ENCODE measurements around the gene TUT4. TPM values are rescaled to one million over a fixed set of nuclear protein-coding genes. Genes with fewer than 3 reads are reported as not detected.

Gene TUT4
- polyA plus RNA-seq, 1 donor from 2014 or later, result 46.3 TPM

- H3K27ac Mint-ChIP-seq, result peak overlapping the region in 2 of 3 donors; percentile 3 to 23
- peak overlapping the region in 1 of 4 donors; percentile 37 for H3K4me3 Mint-ChIP-seq
- peaks cover 5 to 12% (median 11%) of the 10 kb centered on the region in 3 donors for H3K4me1 Mint-ChIP-seq
- H3K9me3 Mint-ChIP-seq, result no peaks in the 10 kb centered on the region
- H3K36me3 Mint-ChIP-seq, result peaks cover 2% of the 10 kb centered on the region
- H3K27me3 Mint-ChIP-seq, result no peaks in the 10 kb centered on the region
Measured at GRCh38 chr1:52556641-52557360, 3.9 kb upstream of the TUT4 start.

- H3K4me3 Mint-ChIP-seq, result peak overlapping the region; percentile 62 to 93 (median 80)
- no peaks in the 10 kb centered on the region for H3K36me3 Mint-ChIP-seq
- H3K9me3 Mint-ChIP-seq, result no peaks in the 10 kb centered on the region
- peaks cover 12 to 21% (median 13%) of the 10 kb centered on the region in 3 donors for H3K4me1 Mint-ChIP-seq
- H3K27ac Mint-ChIP-seq, result peak overlapping the region in 1 of 3 donors; percentile 35
- no peaks in the 10 kb centered on the region for H3K27me3 Mint-ChIP-seq
Measured at GRCh38 chr1:52554756-52555155, 1.9 kb upstream of the TUT4 start.

DNA sequence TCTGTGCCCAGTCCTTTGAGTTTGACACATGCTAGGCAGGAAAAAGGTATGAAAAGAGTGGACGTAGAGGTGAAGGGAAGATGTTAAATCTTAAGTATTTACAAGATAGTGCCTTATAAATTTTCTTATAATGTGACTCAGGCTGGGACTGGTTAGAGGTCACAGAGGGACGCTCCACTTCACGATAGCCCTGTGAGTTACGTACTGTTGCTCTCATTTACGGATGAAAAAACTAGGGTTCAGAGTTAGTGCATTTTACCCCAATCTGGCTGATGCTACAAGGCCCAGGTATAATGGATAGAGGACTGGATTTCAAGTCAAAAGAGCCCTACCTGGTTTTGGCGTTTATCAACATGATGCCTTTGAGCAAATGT, 1.4 kb upstream of the TUT4 start:
- H3K4me1 Mint-ChIP-seq, result peaks cover 17 to 26% (median 18%) of the 10 kb centered on the region in 3 donors
- no peaks in the 10 kb centered on the region for H3K27me3 Mint-ChIP-seq
- no peaks in the 10 kb centered on the region for H3K9me3 Mint-ChIP-seq
- peak overlapping the region in 1 of 3 donors; percentile 35 for H3K27ac Mint-ChIP-seq
- H3K36me3 Mint-ChIP-seq, result no peaks in the 10 kb centered on the region
- peak overlapping the region; percentile 75 to 93 (median 86) for H3K4me3 Mint-ChIP-seq

- Mint-ChIP-seq H3K4me3 (peak overlapping the region; percentile 75 to 93 (median 86)), H3K4me1 (peaks cover 20 to 32% (median 23%) of the 10 kb centered on the region in 3 donors)
Measured at GRCh38 chr1:52553362-52554266, 722 bp upstream of the TUT4 start.

GRCh38 chr1:52552236-52552504, 722 bp downstream of the TUT4 start:
- Mint-ChIP-seq H3K4me3 (no peak overlapping the region), H3K9me3 (no peaks in the 10 kb centered on the region), H3K27me3 (no peaks in the 10 kb centered on the region), H3K4me1 (peaks cover 30 to 42% (median 32%) of the 10 kb centered on the region in 3 donors), H3K36me3 (peaks cover 2% of the 10 kb centered on the region), H3K27ac (no peak overlapping the region)

More at GRCh38 chr1:52553362-52554266, 722 bp upstream of the TUT4 start:
- peaks cover 2% of the 10 kb centered on the region for H3K36me3 Mint-ChIP-seq
- H3K27ac Mint-ChIP-seq, result peak overlapping the region in 1 of 3 donors; percentile 77
- H3K27me3 Mint-ChIP-seq, result no peaks in the 10 kb centered on the region
- no peaks in the 10 kb centered on the region for H3K9me3 Mint-ChIP-seq

GRCh38 chr1:52551507-52552235, 1.2 kb downstream of the TUT4 start:
- Mint-ChIP-seq H3K27ac (no peak overlapping the region), H3K9me3 (no peaks in the 10 kb centered on the region), H3K27me3 (no peaks in the 10 kb centered on the region), H3K4me3 (no peak overlapping the region), H3K36me3 (peaks cover 2% of the 10 kb centered on the region), H3K4me1 (peaks cover 34 to 46% (median 34%) of the 10 kb centered on the region in 3 donors)

GRCh38 chr1:52550447-52550846, 2.4 kb downstream of the TUT4 start:
- H3K27ac Mint-ChIP-seq, result peak overlapping the region in 2 of 3 donors; percentile 16 to 44
- peak overlapping the region; percentile 16 to 78 (median 52) for H3K4me3 Mint-ChIP-seq
- peaks cover 0 to 2% (median 0%) of the 10 kb centered on the region in 3 donors for H3K9me3 Mint-ChIP-seq
- no peaks in the 10 kb centered on the region for H3K27me3 Mint-ChIP-seq
- peaks cover 39 to 51% (median 41%) of the 10 kb centered on the region in 3 donors for H3K4me1 Mint-ChIP-seq
- peaks cover 3% of the 10 kb centered on the region for H3K36me3 Mint-ChIP-seq

DNA sequence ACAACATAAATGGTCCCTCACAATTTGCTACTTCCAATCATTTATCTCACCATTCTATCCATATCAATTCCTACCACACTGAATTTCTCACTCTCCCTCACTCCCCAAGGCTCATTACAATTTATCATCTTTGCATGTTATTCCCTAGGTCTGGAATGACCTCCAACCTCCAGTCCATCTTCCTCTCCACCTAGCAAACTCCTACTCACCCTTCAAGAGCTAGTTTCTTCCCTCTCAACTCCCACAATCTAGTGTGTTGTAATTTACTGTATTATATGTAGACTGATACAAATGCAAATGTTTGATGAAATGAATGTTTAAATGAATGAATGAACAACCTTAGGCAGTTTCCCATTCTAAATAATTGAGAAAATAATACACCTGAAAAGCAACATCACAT, 3.6 kb downstream of the TUT4 start:
- Mint-ChIP-seq H3K4me3 (peak overlapping the region in 2 of 4 donors; percentile 16 to 30), H3K27ac (peak overlapping the region in 2 of 3 donors; percentile 5 to 12), H3K9me3 (peaks cover 0 to 2% (median 0%) of the 10 kb centered on the region in 3 donors), H3K4me1 (peaks cover 35 to 42% (median 39%) of the 10 kb centered on the region in 3 donors), H3K27me3 (no peaks in the 10 kb centered on the region), H3K36me3 (peaks cover 6% of the 10 kb centered on the region)

- H3K4me3 Mint-ChIP-seq, result peak overlapping the region in 1 of 4 donors; percentile 59
- peaks cover 17% of the 10 kb centered on the region for H3K36me3 Mint-ChIP-seq
- peaks cover 35 to 45% (median 40%) of the 10 kb centered on the region in 3 donors for H3K4me1 Mint-ChIP-seq
- peaks cover 2 to 6% (median 6%) of the 10 kb centered on the region in 3 donors for H3K9me3 Mint-ChIP-seq
- H3K27ac Mint-ChIP-seq, result peak overlapping the region in 2 of 3 donors; percentile 6 to 54
- no peaks in the 10 kb centered on the region for H3K27me3 Mint-ChIP-seq
Measured at GRCh38 chr1:52546852-52547251, 6.0 kb downstream of the TUT4 start.

GRCh38 chr1:52544665-52545525, 8.0 kb downstream of the TUT4 start:
- no peak overlapping the region for H3K27ac Mint-ChIP-seq
- peak overlapping the region in 1 of 4 donors; percentile 39 for H3K4me3 Mint-ChIP-seq
- H3K36me3 Mint-ChIP-seq, result peaks cover 22% of the 10 kb centered on the region
- H3K9me3 Mint-ChIP-seq, result peaks cover 2 to 10% (median 6%) of the 10 kb centered on the region in 3 donors
- no peaks in the 10 kb centered on the region for H3K27me3 Mint-ChIP-seq
- peaks cover 29 to 47% (median 35%) of the 10 kb centered on the region in 3 donors for H3K4me1 Mint-ChIP-seq

DNA sequence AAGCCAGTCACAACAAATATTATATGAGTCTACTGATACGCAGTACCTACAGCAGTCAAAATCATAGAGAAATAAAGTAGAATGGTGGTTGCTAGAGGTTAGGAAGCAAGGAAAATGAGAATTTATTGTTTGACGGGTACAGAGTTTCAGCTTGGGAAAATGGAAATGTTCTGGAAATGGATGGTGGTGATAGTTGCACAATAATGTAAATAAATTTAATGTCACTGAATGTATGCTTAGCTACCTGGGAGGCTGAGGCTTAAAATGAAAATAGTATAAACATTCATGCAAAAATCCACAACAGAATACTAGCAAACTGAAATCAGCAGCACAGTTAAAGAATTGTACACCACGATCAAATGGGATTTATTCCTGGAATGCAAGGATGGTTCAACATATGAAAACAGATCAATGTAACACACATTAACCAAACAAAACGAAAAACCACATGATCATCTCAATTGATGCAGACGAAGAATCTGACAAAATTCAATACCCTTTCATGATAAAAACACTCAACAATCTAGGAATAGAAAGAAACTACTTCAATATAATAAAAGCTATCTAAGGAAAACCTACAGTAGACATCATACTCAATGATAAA, 10.7 kb downstream of the TUT4 start:
- H3K4me3 Mint-ChIP-seq, result no peak overlapping the region
- peaks cover 16 to 34% (median 23%) of the 10 kb centered on the region in 3 donors for H3K4me1 Mint-ChIP-seq
- H3K27me3 Mint-ChIP-seq, result no peaks in the 10 kb centered on the region
- H3K27ac Mint-ChIP-seq, result peak overlapping the region in 1 of 3 donors; percentile 29
- peaks cover 2 to 10% (median 6%) of the 10 kb centered on the region in 3 donors for H3K9me3 Mint-ChIP-seq
- H3K36me3 Mint-ChIP-seq, result peaks cover 25% of the 10 kb centered on the region

- Mint-ChIP-seq H3K4me3 (peak overlapping the region in 2 of 4 donors; percentile 57 to 79), H3K9me3 (peaks cover 0 to 9% (median 0%) of the 10 kb centered on the region in 3 donors), H3K27me3 (no peaks in the 10 kb centered on the region), H3K4me1 (peaks cover 45 to 53% (median 46%) of the 10 kb centered on the region in 3 donors), H3K36me3 (peaks cover 13% of the 10 kb centered on the region), H3K27ac (peak overlapping the region in 2 of 3 donors; percentile 48 to 79)
Measured at GRCh38 chr1:52534928-52535764, 17.7 kb downstream of the TUT4 start.

- Mint-ChIP-seq H3K36me3 (peaks cover 11% of the 10 kb centered on the region), H3K4me1 (peaks cover 45 to 54% (median 48%) of the 10 kb centered on the region in 3 donors), H3K27me3 (no peaks in the 10 kb centered on the region), H3K9me3 (peaks cover 0 to 9% (median 0%) of the 10 kb centered on the region in 3 donors), H3K4me3 (peak overlapping the region in 2 of 4 donors; percentile 39 to 42), H3K27ac (peak overlapping the region; percentile 59 to 90 (median 63))
Measured at GRCh38 chr1:52533713-52534112, 19.2 kb downstream of the TUT4 start.
